Stimulated activated CD4-positive, alpha-beta T cell treated with anti-CD3 and anti-CD28 coated beads, Interleukin-15, amount 100 ng/mL, for 1 hour (primary cell): Measurements from ENCODE around the gene C20orf96.
A peak's percentile ranks its signal among the peaks of the same experiment; 100 is the strongest.

Experiments
- DNase-seq, 2 donors: peaks; one replicate each; pipeline ENCODE4 v3.0.0-alpha.2; 2020; ENCODE audit warnings: low read depth in 1 of 2, low spot score in 1 of 2

Gene C20orf96

GRCh38 chr20:312866-313265 is 22.3 kb upstream of the C20orf96 start:
- DNase-seq, result no peak

GRCh38 chr20:312067-312466 is 21.5 kb upstream of the C20orf96 start:
- DNase-seq, result no peak

- DNase-seq, result no peak
These were observed 21.1 kb upstream of the C20orf96 start for GRCh38 chr20:311609-312008.

- no peak for DNase-seq
These were observed 20.1 kb upstream of the C20orf96 start for GRCh38 chr20:310645-311044.

- DNase-seq, result peak; percentile 41 to 74
These were observed 19.5 kb upstream of the C20orf96 start for GRCh38 chr20:309841-310644.

- no peak for DNase-seq
These were observed 18.8 kb upstream of the C20orf96 start for GRCh38 chr20:309306-309840.

GRCh38 chr20:308427-309038 is 18.0 kb upstream of the C20orf96 start:
- no peak for DNase-seq

GRCh38 chr20:305745-306144 is 15.2 kb upstream of the C20orf96 start:
- no peak for DNase-seq

GRCh38 chr20:301886-302848 is 11.6 kb upstream of the C20orf96 start:
- DNase-seq, result no peak

GRCh38 chr20:300345-300990 is 9.9 kb upstream of the C20orf96 start:
- DNase-seq, result no peak

- DNase-seq, result no peak
These were observed 8.3 kb upstream of the C20orf96 start for GRCh38 chr20:298776-299391.

- DNase-seq, result peak in 1 of 2 donors; percentile 15
These were observed 7.6 kb upstream of the C20orf96 start for GRCh38 chr20:297925-298775.

GRCh38 chr20:297098-297924 is 6.8 kb upstream of the C20orf96 start, which contains the start of gene ZCCHC3:
ZCCHC3 (plus strand) TSS chr20:297570; CDS start chr20:297587, 17 bp downstream.
- DNase-seq, result peak; percentile 66 to 75

GRCh38 chr20:295804-296203 is 5.3 kb upstream of the C20orf96 start:
- no peak for DNase-seq

- DNase-seq, result no peak
These were observed 4.1 kb upstream of the C20orf96 start for GRCh38 chr20:294602-295001.

- DNase-seq, result no peak
These were observed 862 bp downstream of the C20orf96 start for GRCh38 chr20:289693-290083.

GRCh38 chr20:288956-289692 is 1.4 kb downstream of the C20orf96 start:
- no peak for DNase-seq

GRCh38 chr20:286508-286907 is 4.0 kb downstream of the C20orf96 start:
- DNase-seq, result no peak
